Activated T-cell treated with anti-CD3 and anti-CD28 coated beads for 48 hours (primary cell): ENCODE data around the gene PNMA5.
A peak's percentile ranks its signal among the peaks of the same experiment; 100 is the strongest.

Experiments used
- DNase-seq: peaks from one replicate; pipeline ENCODE4 v3.0.0-alpha.2; 2020; ENCODE audit warnings: low read depth

PNMA5 gene

DNA sequence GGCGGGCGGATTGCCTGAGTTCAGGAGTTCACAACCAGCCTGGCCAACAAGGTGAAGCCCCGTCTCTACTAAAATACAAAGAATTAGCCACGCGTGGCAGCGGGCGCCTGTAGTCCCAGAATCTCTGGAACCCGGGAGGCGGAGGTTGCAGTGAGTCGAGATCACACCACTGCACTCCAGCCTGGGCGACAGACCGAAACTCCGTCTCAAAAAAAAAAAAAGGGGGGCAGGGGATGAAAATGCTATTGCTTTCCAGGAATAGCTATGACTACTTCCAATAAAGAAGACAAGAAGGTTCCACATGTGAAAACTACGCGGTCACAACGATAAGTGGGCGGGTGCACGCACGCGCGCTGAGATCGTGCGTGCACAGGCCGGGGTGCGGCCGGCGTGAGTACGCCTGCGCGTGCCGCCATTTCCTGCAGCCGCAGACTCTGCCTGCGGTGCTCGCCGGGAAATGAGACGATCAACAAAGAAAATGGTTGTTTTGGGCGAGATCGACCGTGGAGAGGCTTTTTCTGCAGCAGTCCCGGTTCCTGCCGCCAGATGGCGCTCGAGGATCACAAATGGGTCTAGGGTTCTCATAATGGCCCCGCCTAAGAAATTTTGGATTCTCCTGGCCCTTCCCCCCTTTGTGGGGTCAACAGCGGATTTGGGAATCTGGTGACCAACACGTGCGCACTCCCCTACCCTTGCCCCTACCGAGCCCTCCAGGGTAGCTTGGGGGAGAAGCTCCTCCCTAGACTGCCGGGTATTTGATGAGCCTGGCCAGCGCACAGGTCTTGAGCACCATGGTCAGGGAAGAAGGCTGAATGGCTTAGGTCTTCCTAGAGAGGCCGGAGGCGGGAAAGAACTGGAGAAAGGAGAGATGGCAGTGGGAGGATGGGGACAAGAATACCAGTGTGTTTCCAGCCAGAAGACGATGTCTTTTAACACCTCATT, 35.1 kb downstream of the PNMA5 start:
- DNase-seq: peak; percentile 82

DNA sequence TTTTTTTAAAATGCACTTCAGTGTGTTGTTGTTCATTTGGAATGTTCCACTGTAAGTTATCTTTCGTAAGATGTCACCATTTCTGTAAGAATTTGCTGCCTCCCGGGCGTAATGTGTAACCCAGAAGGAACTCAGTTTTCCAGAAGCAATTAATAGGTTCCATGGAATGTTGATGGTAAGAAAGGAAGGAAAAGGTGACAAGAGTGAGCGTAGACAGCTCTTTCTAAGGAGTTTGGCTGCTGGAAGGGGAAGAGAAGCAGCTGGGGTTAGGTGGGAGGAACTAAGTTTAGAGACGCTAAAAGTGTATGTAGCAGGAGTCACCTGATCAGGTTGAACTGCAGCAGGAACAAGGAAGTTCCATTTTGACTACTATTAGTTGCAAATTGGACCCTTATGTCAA, 35.9 kb downstream of the PNMA5 start:
- no peak for DNase-seq

DNA sequence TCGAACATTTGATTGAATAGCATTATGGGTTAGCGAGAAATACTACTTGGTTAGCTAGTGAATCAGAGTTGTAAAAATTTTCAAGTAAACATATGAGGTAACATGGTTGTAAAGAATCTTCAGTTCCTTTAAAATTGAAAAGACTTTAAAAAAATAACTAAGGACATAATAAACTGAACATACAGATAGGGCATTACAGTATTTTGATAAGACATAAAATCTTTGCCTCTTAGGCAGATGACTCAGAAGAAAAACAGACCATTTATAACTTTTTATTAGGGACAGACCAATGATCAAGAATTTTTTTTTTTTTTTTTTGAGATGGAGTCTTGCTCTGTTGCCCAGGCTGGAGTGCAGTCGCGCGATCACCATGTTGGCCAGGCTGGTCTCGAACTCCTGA, 43.1 kb downstream of the PNMA5 start:
- DNase-seq: no peak

DNA sequence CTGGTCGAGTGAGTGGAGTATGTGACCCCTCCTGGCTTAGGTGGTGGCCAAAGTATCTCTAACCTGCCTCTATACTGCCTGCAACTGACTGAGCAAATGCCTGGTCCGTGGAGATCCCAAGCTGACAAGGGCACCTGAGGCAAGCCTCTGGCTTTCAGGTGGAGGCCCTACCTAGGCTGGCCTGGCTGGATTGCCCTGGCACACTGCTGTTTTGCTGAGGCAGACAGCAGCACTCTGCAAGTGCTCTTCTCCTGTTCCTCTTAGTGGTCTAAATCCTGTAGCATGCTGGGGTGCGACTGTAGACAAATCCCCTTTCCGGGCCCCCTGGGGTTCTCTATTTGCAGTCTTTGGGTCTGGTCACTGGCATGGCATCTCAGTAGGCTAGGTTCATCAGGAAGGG, 44.8 kb downstream of the PNMA5 start:
- no peak for DNase-seq

DNA sequence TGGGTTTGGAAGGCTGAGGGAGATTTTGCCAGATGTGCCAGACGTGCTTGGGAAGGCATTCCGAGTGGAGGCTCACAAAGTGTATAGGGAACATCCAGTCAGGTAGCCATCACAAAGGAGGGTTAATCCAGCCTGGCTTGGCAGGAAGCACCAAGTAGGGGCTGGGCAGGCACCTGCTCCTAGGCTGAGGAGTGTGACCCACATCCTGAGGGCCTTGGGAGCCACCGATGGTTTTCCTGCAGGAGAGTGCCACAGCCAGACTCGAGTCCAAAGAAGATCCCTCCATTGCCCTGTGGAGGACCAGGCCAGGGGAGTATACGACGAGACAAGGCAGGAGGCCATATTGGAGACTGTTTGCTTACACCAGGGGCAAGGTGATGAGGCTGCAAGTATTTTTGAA, 47.2 kb downstream of the PNMA5 start:
- no peak for DNase-seq

DNA sequence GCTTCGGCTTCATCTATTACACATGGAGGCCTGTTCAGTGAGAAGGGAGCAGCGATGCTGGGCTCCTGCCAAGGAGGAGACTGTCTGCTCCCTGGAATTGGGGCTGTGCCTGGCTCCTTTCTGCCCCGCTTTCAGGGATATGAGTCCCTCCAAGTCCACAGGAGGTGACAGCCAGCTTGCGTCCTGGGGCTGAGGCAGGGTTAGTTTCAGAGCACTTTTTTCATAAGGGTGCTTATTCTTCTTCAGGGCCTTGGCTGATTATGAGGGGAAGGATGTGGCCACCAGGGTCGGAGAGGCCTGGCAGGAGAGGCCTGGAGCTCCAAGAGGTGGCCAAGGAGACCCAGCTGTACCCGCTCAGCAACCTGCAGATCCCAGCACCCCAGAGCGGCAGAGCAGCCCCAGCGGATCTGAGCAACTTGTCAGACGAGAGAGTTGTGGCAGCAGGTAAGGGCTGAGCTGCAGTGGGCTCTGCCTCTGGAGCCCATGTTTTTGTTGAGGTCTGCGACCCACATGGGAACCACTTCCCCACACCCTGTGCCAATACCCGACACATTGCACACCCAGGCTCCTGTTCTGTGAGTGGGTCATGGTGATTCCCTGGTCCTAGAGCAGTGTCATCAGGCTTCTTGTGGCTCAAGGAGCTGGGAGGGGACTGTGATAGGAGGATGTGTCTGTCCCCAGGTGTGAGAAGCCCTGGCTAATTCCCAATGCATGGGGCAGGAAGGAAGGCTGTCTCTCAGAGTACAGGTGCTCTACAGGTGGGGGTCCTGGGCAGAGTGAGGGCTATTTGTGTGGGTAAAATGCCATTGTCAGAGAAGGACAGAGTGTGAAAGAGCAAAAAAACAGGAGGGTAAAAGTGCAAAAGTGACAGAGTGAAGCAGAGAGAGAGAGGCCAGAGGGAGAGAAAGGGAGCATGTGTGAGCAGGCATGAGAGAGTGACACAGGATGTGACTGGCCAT, 48.6 kb downstream of the PNMA5 start:
- DNase-seq: no peak

DNA sequence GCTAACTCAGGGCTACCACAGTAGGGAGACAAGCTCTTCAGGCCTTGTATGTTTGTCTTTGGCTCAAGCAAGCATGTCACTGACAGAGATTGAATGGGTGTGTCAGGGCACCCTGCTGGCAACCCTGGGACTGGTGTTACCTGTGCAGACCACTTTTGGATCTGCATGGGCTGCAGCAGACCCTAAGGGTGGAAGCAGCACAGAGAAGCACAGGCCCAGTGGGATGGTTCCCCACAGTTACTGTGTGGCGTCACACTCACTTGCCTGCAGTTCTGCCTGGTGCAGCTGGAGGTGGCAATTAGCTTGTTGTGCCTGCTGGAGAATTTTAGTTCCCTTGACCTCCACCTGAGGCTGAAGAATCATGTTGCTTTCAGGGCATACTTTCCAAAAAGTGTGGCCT, 50.1 kb downstream of the PNMA5 start:
- DNase-seq: no peak

DNA sequence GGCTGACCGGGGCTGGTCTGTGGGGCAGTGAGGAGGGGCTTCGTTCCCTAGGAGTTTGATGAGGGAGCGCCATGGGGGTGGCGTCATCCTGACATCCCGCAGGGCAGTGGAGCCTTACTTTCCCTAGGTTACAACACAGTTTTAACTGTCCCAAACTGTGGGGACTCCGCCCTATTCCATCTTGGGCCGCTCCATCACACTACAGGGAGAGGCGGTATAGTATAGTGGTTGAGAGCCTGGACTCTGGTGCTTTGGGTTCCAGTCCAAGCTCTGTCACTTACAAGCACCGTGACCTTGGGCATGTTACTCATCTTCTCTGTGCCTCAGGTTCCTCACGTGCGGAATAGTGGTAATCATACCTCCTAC, 51.9 kb downstream of the PNMA5 start:
- DNase-seq: no peak

DNA sequence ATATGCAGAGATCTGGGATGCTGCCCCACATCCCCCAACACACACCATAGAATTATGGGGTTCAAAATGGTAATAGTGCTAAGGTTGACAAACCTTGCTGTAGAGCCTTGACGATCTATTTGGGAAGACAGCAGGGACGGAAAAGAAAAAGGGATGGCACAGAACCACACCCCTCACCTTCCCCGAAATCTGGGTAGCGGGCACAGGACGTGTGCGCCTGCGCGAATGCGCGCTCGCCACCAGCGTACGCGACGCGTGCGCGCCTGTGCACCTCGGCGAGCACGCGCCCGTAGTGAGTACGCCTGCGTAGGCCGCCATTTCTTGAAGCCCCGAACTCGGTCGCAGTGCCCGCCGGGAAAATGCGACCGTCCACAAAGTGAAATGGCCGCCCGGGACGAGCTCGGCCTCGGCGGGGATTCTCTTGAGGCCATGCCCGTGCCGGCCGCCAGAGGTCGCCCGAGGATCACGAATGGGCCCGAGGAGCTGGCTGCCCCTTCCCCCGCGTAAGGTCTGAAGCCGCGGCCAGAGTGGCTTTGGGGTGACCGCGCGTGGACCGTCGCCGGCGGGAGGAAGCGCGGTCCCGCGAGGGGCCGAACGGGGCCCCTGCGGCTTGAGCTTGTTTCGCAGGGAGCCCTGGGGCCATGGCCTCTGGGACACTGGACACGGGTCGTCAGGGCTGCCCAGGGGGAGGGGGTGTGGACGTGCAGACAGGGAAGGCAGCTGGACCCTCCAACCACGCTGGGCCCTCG, 52.4 kb downstream of the PNMA5 start:
- DNase-seq: peak; percentile 83
